ENCODE results near the gene RRP9.

The RRP9 gene

DNA sequence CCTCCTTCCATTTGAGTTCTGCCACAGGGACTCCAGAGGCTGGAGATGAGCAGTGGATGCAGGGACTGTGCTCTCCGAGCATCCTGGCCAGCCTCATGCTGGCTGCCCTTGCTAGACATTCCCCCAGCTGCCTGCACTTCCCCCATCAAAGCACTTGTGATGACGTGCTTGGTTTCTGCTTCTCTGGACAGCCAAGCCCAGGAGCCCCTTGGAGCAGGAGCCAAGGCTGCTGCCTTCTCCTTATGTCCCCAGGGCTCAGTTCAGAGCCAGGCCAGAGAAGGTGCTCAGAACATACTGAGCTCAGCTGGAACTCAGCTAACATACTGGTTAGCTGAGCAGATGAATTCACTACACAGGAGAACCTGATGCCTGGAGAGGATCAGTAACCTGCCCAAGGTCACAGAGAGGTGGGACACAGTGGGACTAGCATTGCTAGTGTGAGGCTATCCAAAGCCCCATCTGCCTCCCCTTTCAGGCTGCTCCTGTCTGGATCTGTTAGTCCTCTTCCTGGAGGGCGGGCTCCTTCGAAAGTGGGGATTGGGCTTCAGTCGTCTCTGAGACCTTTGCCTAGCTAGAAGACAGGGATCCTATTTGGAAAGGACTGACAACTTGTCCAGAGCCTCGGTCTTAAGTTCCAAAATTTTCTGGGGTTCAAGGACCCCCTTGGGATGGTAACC, 21.3 kb upstream of the RRP9 start:
- Histone ChIP-seq H3K27ac (no peak overlapping the region), H3K36me3 (peaks cover 8 to 40% (median 30%) of the 10 kb centered on the region in 11 experiments)

DNA sequence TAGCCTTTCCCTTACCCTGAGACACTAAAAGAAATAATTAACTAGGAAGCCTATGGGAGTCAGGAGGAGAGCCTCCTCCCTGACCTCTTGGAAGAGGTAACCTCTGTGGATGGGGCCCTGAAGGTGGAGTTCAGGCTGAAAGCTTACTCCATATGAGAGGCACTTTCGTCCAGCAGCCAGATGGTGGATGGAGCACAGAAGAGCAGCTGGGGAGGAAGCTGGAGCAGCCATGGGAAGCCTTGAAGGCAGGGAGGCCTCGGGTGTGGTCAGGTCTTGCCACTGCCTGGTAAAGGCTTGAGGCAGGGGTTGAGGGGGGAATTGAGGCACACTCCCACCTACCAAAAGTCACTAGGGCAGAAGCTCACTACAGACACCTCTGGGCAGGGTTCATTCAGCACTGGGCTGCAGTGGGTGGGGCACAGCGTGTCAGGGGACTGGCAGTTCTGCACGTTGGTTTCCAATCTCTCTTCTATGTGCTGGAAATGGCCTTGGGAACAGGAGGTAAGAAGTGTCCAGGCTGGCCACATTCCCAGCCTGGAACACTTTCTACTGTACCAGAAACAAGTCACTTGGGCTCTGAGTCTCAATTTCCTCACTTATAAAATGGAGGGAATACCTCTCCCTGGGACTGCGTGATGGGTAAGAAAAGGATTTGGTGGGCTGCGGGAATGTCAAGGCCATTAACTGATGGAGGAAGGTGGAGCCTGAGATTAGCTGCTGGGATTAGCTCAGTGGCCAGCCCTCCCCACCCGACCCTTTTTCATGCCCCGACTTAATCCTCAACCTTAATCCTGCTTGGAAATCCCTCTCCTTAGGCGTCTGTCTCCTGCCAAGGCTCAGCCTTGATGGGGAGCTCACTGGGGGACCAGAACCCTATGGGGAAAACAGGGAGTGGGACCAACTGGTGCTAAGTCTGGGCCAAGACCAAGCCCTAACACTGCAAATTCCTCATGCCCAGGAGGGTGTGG, 20.2 kb upstream of the RRP9 start:
- H4K20me1 ChIP-seq: peaks cover 0 to 53% (median 10%) of the 10 kb centered on the region in 11 experiments; a peak in 13 of 22 replicates
- peaks cover 5 to 11% (median 8%) of the 10 kb centered on the region in 11 experiments for H3K27me3 ChIP-seq
- no peak overlapping the region for H3K4me3 ChIP-seq
- peak overlapping the region in 1 of 11 experiments; percentile 18; a peak in 1 of 22 replicates for H3K9ac ChIP-seq
- no peak for TF ChIP-seq Cebpa-rat (IDR thresholded peaks at IDR 0.05)
- H3K4me2 ChIP-seq: peak overlapping the region in 3 of 11 experiments; percentile 3 to 21 (median 19); a peak in 2 of 22 replicates
- H3K4me1 ChIP-seq: peaks cover 28 to 70% (median 47%) of the 10 kb centered on the region in 10 experiments
- H3K36me3 ChIP-seq: peaks cover 8 to 50% (median 37%) of the 10 kb centered on the region in 11 experiments
- H3K9me3 ChIP-seq (replicated peaks in 1 of 11): no peaks in the 10 kb centered on the region
- no peak overlapping the region for H3K27ac ChIP-seq

More for the DNA sequence above, 21.3 kb upstream of the RRP9 start:
- Histone ChIP-seq H3K27me3 (peaks cover 0 to under 1% (median 0%) of the 10 kb centered on the region in 11 experiments; a peak in 1 of 22 replicates), H3K9me3 (replicated peaks in 1 of 11) (no peaks in the 10 kb centered on the region), H4K20me1 (peaks cover 0 to 44% (median 8%) of the 10 kb centered on the region in 11 experiments; a peak in 9 of 22 replicates), H3K4me3 (no peak overlapping the region), H3K4me1 (peaks cover 18 to 63% (median 44%) of the 10 kb centered on the region in 10 experiments), H3K4me2 (peak overlapping the region in 2 of 11 experiments; percentile 10 to 20; a peak in 1 of 22 replicates), H3K9ac (0 out of 22 replicates have a peak overlapping the region, but pooled peaks of 2 of the 11 experiments have one; percentile 20 to 23)
- TF ChIP-seq Cebpa-rat (IDR thresholded peaks at IDR 0.05): no peak

DNA sequence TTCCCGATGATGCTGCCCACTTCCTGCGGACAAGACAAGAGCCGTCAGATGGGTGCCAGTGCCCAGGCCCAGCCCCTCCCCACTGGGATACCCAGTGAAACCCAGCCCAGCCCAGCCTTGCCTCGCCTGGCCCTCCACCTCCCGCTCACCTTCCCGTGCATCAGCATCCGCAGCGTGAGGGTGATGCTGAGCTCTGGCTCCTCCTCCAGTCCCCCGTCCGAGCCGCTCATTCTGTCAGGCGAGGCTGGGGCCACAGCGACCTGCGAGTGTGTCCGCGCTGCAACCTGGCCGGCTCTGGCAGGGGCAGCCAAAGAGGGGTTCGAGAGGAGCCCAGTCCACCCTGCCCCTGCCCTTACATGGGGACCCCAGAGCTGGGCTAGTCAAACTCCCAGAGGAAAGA, 19.3 kb upstream of the RRP9 start:
- no peak overlapping the region for H3K4me3 ChIP-seq
- no peak overlapping the region for H3K4me2 ChIP-seq
- H3K27ac ChIP-seq: no peak overlapping the region
- peaks cover 0 to 62% (median 18%) of the 10 kb centered on the region in 11 experiments; a peak in 15 of 22 replicates for H4K20me1 ChIP-seq
- H3K9me3 ChIP-seq (replicated peaks in 1 of 11): no peaks in the 10 kb centered on the region
- H3K27me3 ChIP-seq: peaks cover 14 to 20% (median 17%) of the 10 kb centered on the region in 11 experiments
- H3K36me3 ChIP-seq: peaks cover 8 to 53% (median 38%) of the 10 kb centered on the region in 11 experiments
- H3K9ac ChIP-seq: no peak overlapping the region
- no peak for TF ChIP-seq Cebpa-rat (IDR thresholded peaks at IDR 0.05)
- peaks cover 28 to 70% (median 47%) of the 10 kb centered on the region in 10 experiments for H3K4me1 ChIP-seq

GRCh38 chr3:51960386-51960785, 18.7 kb upstream of the RRP9 start:
- Histone ChIP-seq H3K9ac (no peak overlapping the region), H3K27ac (no peak overlapping the region), H3K9me3 (replicated peaks in 1 of 11) (no peaks in the 10 kb centered on the region), H3K4me2 (no peak overlapping the region), H4K20me1 (peaks cover 0 to 68% (median 24%) of the 10 kb centered on the region in 11 experiments; a peak in 15 of 22 replicates), H3K27me3 (peaks cover 20 to 26% (median 23%) of the 10 kb centered on the region in 11 experiments), H3K4me1 (peaks cover 26 to 70% (median 47%) of the 10 kb centered on the region in 10 experiments), H3K4me3 (no peak overlapping the region), H3K36me3 (peaks cover 8 to 53% (median 38%) of the 10 kb centered on the region in 11 experiments)
- TF ChIP-seq Cebpa-rat (IDR thresholded peaks at IDR 0.05): no peak

- H3K4me1 ChIP-seq: peaks cover 25 to 70% (median 45%) of the 10 kb centered on the region in 10 experiments
- peaks cover 27 to 33% (median 30%) of the 10 kb centered on the region in 11 experiments for H3K27me3 ChIP-seq
- H3K27ac ChIP-seq: no peak overlapping the region
- no peak overlapping the region for H3K4me2 ChIP-seq
- no peak overlapping the region for H3K4me3 ChIP-seq
- peaks cover 8 to 48% (median 38%) of the 10 kb centered on the region in 11 experiments for H3K36me3 ChIP-seq
- no peak overlapping the region for H3K9ac ChIP-seq
- H4K20me1 ChIP-seq: peaks cover 0 to 75% (median 26%) of the 10 kb centered on the region in 11 experiments; a peak in 15 of 22 replicates
- no peak for TF ChIP-seq Cebpa-rat (IDR thresholded peaks at IDR 0.05)
- no peaks in the 10 kb centered on the region for H3K9me3 ChIP-seq (replicated peaks in 1 of 11)
These were observed 17.9 kb upstream of the RRP9 start for GRCh38 chr3:51959651-51960050.

- H3K9me3 ChIP-seq (replicated peaks in 1 of 11): no peaks in the 10 kb centered on the region
- TF ChIP-seq Cebpa-rat (IDR thresholded peaks at IDR 0.05): no peak
- peaks cover 31 to 40% (median 38%) of the 10 kb centered on the region in 11 experiments for H3K27me3 ChIP-seq
- peaks cover 8 to 47% (median 38%) of the 10 kb centered on the region in 11 experiments for H3K36me3 ChIP-seq
- H3K4me2 ChIP-seq: no peak overlapping the region
- no peak overlapping the region for H3K4me3 ChIP-seq
- no peak overlapping the region for H3K27ac ChIP-seq
- peaks cover 0 to 71% (median 26%) of the 10 kb centered on the region in 11 experiments; a peak in 15 of 22 replicates for H4K20me1 ChIP-seq
- H3K4me1 ChIP-seq: peaks cover 32 to 70% (median 44%) of the 10 kb centered on the region in 10 experiments
- no peak overlapping the region for H3K9ac ChIP-seq
These were observed 17.2 kb upstream of the RRP9 start for GRCh38 chr3:51958603-51959521.

DNA sequence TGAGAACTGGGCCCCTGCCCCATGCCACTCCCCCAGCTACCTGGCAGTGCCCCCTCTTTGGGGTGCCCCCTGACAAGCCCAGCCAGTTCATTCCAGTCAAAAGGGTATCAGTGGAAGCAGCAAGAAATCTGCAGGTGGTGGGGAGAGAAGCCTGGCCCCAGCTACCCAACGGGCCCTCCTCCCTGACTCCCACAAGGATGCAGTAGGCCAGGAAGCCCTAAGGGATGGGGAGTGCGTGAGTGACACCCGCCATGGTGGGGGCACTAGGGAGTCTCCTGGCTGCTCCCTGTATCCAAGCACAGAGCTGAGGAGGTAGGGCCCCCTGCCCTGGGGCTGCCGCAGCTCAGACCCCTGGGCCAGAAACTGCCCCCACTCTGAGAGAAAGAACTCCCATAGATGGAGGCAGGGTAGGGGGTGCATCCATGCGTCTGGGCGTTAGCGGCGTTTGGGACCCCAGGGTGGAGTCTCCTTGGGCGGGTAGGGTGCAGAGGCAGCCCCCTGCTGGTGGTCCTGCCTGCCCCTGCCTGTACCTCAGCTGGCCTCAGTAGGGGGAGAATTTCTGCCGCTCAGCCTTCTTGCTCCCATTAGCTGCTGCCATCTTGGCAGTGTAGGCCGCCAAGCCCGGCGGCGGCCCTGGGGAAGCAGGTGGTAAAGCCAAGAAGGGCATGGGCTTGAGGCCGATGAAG, 16.0 kb upstream of the RRP9 start:
- Histone ChIP-seq H3K4me2 (peak overlapping the region; percentile 63 to 84 (median 72); a peak in 19 of 22 replicates), H3K4me1 (peaks cover 26 to 63% (median 45%) of the 10 kb centered on the region in 10 experiments), H3K36me3 (peaks cover 8 to 47% (median 38%) of the 10 kb centered on the region in 11 experiments), H3K4me3 (no peak overlapping the region), H3K9me3 (replicated peaks in 1 of 11) (no peaks in the 10 kb centered on the region), H3K27ac (no peak overlapping the region), H3K27me3 (peaks cover 31 to 47% (median 43%) of the 10 kb centered on the region in 11 experiments), H4K20me1 (peaks cover 0 to 59% (median 22%) of the 10 kb centered on the region in 11 experiments; a peak in 15 of 22 replicates), H3K9ac (0 out of 22 replicates have a peak overlapping the region, but pooled peaks of 1 of the 11 experiments have one; percentile 7)
- TF ChIP-seq Cebpa-rat (IDR thresholded peaks at IDR 0.05): no peak

Data from BLaER1 treated with 17β-estradiol and CSF1 and Interleukin-3, amounts not matched to agents 10 nM and 100 nM (cell line).